Adipocyte (in vitro differentiated cells): ENCODE measurements around the gene RGS6.

ENCODE experiments used
- DNase-seq: peaks from one replicate; pipeline ENCODE4 v3.0.0-alpha.2; 2015; ENCODE audit warnings: low read depth
- H3K27me3 ChIP-seq: replicated peaks from 2 replicates; pipeline ENCODE4 v1.7.0; 2013; ENCODE audit warnings: mild to moderate bottlenecking, low read length, moderate library complexity; ENCODE audit not compliant: control insufficient read depth, insufficient read depth
- H3K36me3 ChIP-seq: 2 replicates; pipeline ENCODE4 v1.7.0; 2013; ENCODE audit warnings: low read length, mild to moderate bottlenecking, moderate library complexity; ENCODE audit not compliant: control insufficient read depth, insufficient read depth, severe bottlenecking
- H3K4me1 ChIP-seq: 2 replicates; pipeline ENCODE4 v1.7.0; 2013; ENCODE audit warnings: mild to moderate bottlenecking, low read length, moderate library complexity; ENCODE audit not compliant: control insufficient read depth, insufficient read depth
- H3K4me3 ChIP-seq: 2 replicates; pipeline ENCODE4 v1.7.0; 2013; ENCODE audit warnings: mild to moderate bottlenecking, low read length, moderate library complexity
- H3K9ac ChIP-seq: 2 replicates; pipeline ENCODE4 v1.7.0; 2013; ENCODE audit warnings: mild to moderate bottlenecking, low read length, moderate library complexity
- H3K9me3 ChIP-seq: 2 replicates; pipeline ENCODE4 v1.7.0; 2013; ENCODE audit warnings: mild to moderate bottlenecking, low read length, moderate library complexity; ENCODE audit not compliant: control insufficient read depth

Gene RGS6

GRCh38 chr14:72165229-72165698 is 233.0 kb downstream of the RGS6 start:
- Histone ChIP-seq H3K27me3 (no peaks in the 10 kb centered on the region), H3K9ac (no peak overlapping the region), H3K9me3 (no peaks in the 10 kb centered on the region), H3K36me3 (no peaks in the 10 kb centered on the region), H3K4me3 (no peak overlapping the region), H3K4me1 (no peaks in the 10 kb centered on the region)
- DNase-seq = no peak

- Histone ChIP-seq H3K4me1 (no peaks in the 10 kb centered on the region), H3K36me3 (no peaks in the 10 kb centered on the region), H3K27me3 (no peaks in the 10 kb centered on the region), H3K4me3 (no peak overlapping the region), H3K9me3 (no peaks in the 10 kb centered on the region), H3K9ac (no peak overlapping the region)
- DNase-seq = no peak
Observed at GRCh38 chr14:72169521-72169920, 237.3 kb downstream of the RGS6 start.

- H3K27me3 ChIP-seq = no peaks in the 10 kb centered on the region
- H3K9ac ChIP-seq = no peak overlapping the region
- DNase-seq = no peak
- H3K36me3 ChIP-seq = no peaks in the 10 kb centered on the region
- H3K9me3 ChIP-seq = no peaks in the 10 kb centered on the region
- H3K4me1 ChIP-seq = no peaks in the 10 kb centered on the region
- no peak overlapping the region for H3K4me3 ChIP-seq
Observed at GRCh38 chr14:72172049-72172448, 239.8 kb downstream of the RGS6 start.

GRCh38 chr14:72172597-72172996 is 240.4 kb downstream of the RGS6 start:
- H3K36me3 ChIP-seq = no peaks in the 10 kb centered on the region
- DNase-seq = no peak
- H3K9me3 ChIP-seq = no peaks in the 10 kb centered on the region
- H3K4me3 ChIP-seq = no peak overlapping the region
- no peaks in the 10 kb centered on the region for H3K4me1 ChIP-seq
- H3K27me3 ChIP-seq = no peaks in the 10 kb centered on the region
- no peak overlapping the region for H3K9ac ChIP-seq

- Histone ChIP-seq H3K9ac (no peak overlapping the region), H3K27me3 (no peaks in the 10 kb centered on the region), H3K4me1 (no peaks in the 10 kb centered on the region), H3K4me3 (no peak overlapping the region), H3K36me3 (no peaks in the 10 kb centered on the region), H3K9me3 (no peaks in the 10 kb centered on the region)
- DNase-seq = no peak
Observed at GRCh38 chr14:72173038-72173720, 240.9 kb downstream of the RGS6 start.

DNA sequence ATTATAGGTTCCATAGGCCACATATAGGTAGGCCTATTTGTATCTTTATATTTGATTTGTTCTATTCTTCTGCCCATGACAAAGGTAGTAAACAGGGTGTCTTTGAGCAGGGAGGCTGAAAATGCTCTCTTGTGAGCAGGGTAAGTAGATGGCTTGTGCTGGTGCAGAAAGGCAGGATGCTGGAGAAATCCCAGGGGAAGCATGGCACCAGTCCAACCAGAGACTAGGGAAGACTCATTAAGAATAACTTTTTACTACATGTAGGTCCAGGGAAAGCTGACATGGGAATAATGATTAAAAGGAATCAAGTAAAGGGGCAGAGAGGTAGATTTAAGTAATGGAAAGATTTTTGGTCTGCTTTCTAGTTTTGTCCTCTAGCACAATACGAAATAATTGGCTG is 245.0 kb downstream of the RGS6 start:
- Histone ChIP-seq H3K36me3 (no peaks in the 10 kb centered on the region), H3K9me3 (peaks cover 4% of the 10 kb centered on the region), H3K9ac (no peak overlapping the region), H3K27me3 (no peaks in the 10 kb centered on the region), H3K4me1 (no peaks in the 10 kb centered on the region), H3K4me3 (no peak overlapping the region)
- DNase-seq = no peak

DNA sequence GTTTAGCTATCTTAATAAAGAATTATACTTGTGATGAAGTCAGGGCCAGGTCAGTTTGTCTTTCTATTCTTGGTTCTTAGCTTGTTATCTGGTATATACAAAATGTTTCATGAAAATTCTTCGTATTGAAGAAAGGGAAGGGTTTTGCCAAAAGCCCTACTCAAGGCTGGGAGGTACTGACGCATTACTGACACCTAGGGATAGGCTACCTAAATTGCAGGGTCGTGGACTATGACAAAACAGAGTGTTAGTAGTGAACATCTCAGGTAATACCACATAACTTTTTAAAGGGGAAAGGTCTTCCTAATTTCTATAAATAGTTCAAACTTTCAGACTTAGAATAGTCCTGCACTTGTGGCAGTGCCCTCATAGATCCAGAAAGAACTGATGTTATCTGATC is 246.3 kb downstream of the RGS6 start:
- Histone ChIP-seq H3K9me3 (peaks cover 4% of the 10 kb centered on the region), H3K9ac (no peak overlapping the region), H3K27me3 (no peaks in the 10 kb centered on the region)

GRCh38 chr14:72182708-72183432 is 250.6 kb downstream of the RGS6 start:
- Histone ChIP-seq H3K27me3 (no peaks in the 10 kb centered on the region), H3K36me3 (no peaks in the 10 kb centered on the region), H3K9ac (no peak overlapping the region), H3K4me1 (peaks cover 3% of the 10 kb centered on the region), H3K4me3 (no peak overlapping the region), H3K9me3 (peaks cover 4% of the 10 kb centered on the region)
- DNase-seq = no peak

More for the DNA sequence above, 246.3 kb downstream of the RGS6 start:
- Histone ChIP-seq H3K4me1 (no peaks in the 10 kb centered on the region), H3K36me3 (no peaks in the 10 kb centered on the region), H3K4me3 (no peak overlapping the region)
- DNase-seq = no peak

GRCh38 chr14:72183631-72184030 is 251.4 kb downstream of the RGS6 start:
- no peak overlapping the region for H3K9ac ChIP-seq
- peaks cover 3% of the 10 kb centered on the region for H3K4me1 ChIP-seq
- no peaks in the 10 kb centered on the region for H3K36me3 ChIP-seq
- DNase-seq = no peak
- H3K4me3 ChIP-seq = no peak overlapping the region
- peaks cover 4% of the 10 kb centered on the region for H3K9me3 ChIP-seq
- H3K27me3 ChIP-seq = no peaks in the 10 kb centered on the region

DNA sequence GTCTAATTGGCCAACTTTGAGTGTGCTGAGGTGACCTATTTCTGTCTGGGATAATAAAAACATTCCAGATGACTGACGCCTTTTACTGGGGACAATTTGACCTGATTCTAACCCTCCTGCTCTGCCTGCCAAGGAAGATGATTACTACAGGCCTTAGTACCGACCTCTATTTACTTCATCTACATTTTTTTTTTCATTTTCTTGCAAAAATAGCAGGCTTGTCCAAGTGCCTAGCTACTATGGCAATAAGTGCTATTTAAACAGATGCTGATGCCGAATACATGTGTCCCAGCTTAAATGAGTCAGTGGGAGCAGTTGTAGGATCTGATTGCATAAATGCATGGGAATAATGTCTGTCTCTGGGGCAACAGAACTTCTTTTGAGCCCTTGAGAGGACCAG is 254.3 kb downstream of the RGS6 start:
- Histone ChIP-seq H3K4me3 (no peak overlapping the region), H3K9me3 (no peaks in the 10 kb centered on the region), H3K36me3 (no peaks in the 10 kb centered on the region), H3K27me3 (no peaks in the 10 kb centered on the region), H3K4me1 (peaks cover 3% of the 10 kb centered on the region), H3K9ac (no peak overlapping the region)
- no peak for DNase-seq

GRCh38 chr14:72196237-72197015 is 264.2 kb downstream of the RGS6 start:
- no peaks in the 10 kb centered on the region for H3K36me3 ChIP-seq
- DNase-seq = no peak
- no peaks in the 10 kb centered on the region for H3K4me1 ChIP-seq
- H3K9ac ChIP-seq = no peak overlapping the region
- no peaks in the 10 kb centered on the region for H3K27me3 ChIP-seq
- H3K4me3 ChIP-seq = no peak overlapping the region
- H3K9me3 ChIP-seq = no peaks in the 10 kb centered on the region
